ENCODE measurements around the gene NR2E1. TPM values are rescaled to one million over a fixed set of nuclear protein-coding genes. Genes with fewer than 3 reads are reported as not detected.

The NR2E1 gene
- total and polyA plus RNA-seq, 10 of the 15 experiments (the other 5 are each of a cell fraction or from before 2014, with no cell fraction given): not detected

DNA sequence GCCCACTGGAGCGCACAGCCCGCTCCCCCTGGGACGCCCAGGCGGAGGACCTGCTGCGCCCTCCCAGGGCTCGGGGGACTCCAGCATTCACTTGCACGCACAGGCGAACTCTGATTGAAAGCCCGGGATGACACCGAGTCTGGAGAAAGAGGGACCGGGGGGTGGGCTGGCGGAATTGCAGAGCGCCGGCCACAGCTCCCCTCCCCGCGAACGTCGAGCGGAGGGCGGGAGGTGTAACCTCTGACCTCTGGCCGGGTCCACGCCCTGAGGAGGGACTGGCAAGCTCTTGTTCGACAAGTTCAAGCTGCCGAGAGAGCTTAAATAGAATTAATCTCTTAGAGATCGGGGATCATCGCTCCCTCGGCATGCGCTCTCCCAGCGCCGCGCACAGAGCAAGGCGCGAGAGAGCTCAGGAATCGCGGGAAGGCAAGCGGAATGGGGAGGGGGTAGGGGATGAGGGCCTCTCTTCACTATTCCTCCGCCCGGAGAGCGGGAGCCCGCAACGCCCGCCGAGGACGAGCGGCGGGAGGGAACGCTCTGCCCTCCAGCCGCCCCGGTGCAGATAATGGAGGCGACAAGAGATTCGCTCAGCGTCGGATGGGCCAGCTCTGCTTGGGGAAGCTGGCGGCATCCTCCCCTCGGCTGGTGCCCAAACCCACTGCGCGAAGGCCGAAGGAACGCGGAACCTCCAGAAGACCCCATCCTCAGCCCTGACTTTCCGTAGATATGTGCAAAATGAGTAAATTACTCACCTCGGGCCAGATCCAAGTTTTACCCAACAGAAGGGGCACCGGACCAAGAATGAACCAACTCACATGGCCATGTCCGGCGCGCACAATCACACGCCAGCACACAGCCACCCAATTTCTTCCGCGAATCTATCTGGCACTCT is 761 bp upstream of the NR2E1 start:
- ATAC-seq: no peak
- ChIA-PET POLR2A (no interaction called here), SMC1A (ENCODE audit: uncharacterized antibody, unreplicated experiment) (no interaction called here), CTCF (no interaction called here), RAD21 (ENCODE audit: unreplicated experiment) (no interaction called here)
- H3K36me3 ChIP-seq (ENCODE audit: control insufficient read depth in 2 of 2, insufficient read depth in 2 of 2, low read length in 1 of 2): no peaks in the 10 kb centered on the region
- in situ Hi-C loops (cut with MboI) (no loop called here), intact Hi-C loops (cut with micrococcal nuclease; ENCODE audit: unreplicated experiment) (no loop called here)
- 65% methylated on average over 57 of the region's 69 CpGs for WGBS (ENCODE audit: insufficient coverage, insufficient replicate concordance, low lambda C conversion rate, missing lambda C conversion rate)
- DNase-seq (ENCODE audit: low read depth, low spot score): no peak
- no peak overlapping the region for H2AFZ ChIP-seq (ENCODE audit: control insufficient read depth, low read depth, low read length)
- H3K4me2 ChIP-seq (ENCODE audit: control insufficient read depth, insufficient read depth): no peak overlapping the region
- H3K4me3 ChIP-seq: no peak overlapping the region
- no peak overlapping the region for H3K9ac ChIP-seq (ENCODE audit: control insufficient read depth, insufficient read depth, low read length)
- BruUV-seq (replicated peaks): no TSS peak
- no peaks in the 10 kb centered on the region for H3K4me1 ChIP-seq (ENCODE audit: control insufficient read depth, insufficient read depth, low read length)
- no peaks in the 10 kb centered on the region for H3K79me2 ChIP-seq (ENCODE audit: control insufficient read depth, insufficient read depth, low read length)
- H3K9me3 ChIP-seq (replicated peaks; ENCODE audit: control insufficient read depth, insufficient read depth, low read length): no peaks in the 10 kb centered on the region; the same call in 2 of the 3 replicates
- peaks cover 37% of the 10 kb centered on the region in 2 experiments for H3K27me3 ChIP-seq (replicated peaks in 1 of 2; ENCODE audit: control insufficient read depth in 2 of 2, insufficient read depth in 2 of 2, low read length in 1 of 2)
- H4K20me1 ChIP-seq (ENCODE audit: control insufficient read depth, insufficient read depth): no peaks in the 10 kb centered on the region
- no peak overlapping the region for H3K27ac ChIP-seq (ENCODE audit: control insufficient read depth, insufficient read depth)
- FAIRE-seq: no peak
- TF ChIP-seq MTA3 (IDR thresholded peaks at IDR 0.05; ENCODE audit: borderline replicate concordance, low read length) (no peak), KLF5 (IDR thresholded peaks at IDR 0.05; ENCODE audit: partially characterized antibody) (no peak), NR2F1 (conservative IDR thresholded peaks at IDR 0.05) (no peak), NRF1 (conservative IDR thresholded peaks at IDR 0.05; ENCODE audit: low read depth, low read length) (no peak), CHD4 (IDR thresholded peaks at IDR 0.05) (no peak), HDAC6 (IDR thresholded peaks at IDR 0.05; ENCODE audit: unreplicated experiment) (no peak), POU2F2 (IDR thresholded peaks at IDR 0.05; ENCODE audit: borderline replicate concordance, low read depth, low read length) (no peak), MYB (IDR thresholded peaks at IDR 0.05; ENCODE audit: borderline replicate concordance, low read depth, low read length) (no peak), ZBTB4 (CRISPR knock-in tag; IDR thresholded peaks at IDR 0.05) (no peak), FOXK2 (IDR thresholded peaks at IDR 0.05) (no peak), PML (IDR thresholded peaks at IDR 0.05; ENCODE audit: low read length) (no peak), CREB1 (IDR thresholded peaks at IDR 0.05; ENCODE audit: low read depth) (no peak), IRF4 (IDR thresholded peaks at IDR 0.05; ENCODE audit: low read depth, low read length) (no peak), PAX8 (IDR thresholded peaks at IDR 0.05) (no peak), BCL3 (IDR thresholded peaks at IDR 0.05; ENCODE audit: borderline replicate concordance, insufficient read depth, low read depth, low read length, poor library complexity, severe bottlenecking) (no peak)
- TF ChIP-seq, protein P1, sequence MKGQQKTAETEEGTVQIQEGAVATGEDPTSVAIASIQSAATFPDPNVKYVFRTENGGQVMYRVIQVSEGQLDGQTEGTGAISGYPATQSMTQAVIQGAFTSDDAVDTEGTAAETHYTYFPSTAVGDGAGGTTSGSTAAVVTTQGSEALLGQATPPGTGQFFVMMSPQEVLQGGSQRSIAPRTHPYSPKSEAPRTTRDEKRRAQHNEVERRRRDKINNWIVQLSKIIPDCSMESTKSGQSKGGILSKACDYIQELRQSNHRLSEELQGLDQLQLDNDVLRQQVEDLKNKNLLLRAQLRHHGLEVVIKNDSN (IDR thresholded peaks at IDR 0.05; ENCODE audit: borderline replicate concordance, extremely low read length, insufficient read depth, low read depth, low read length): no peak

Data from GM12878 (cell line).